ENCODE results near the gene RNU1-2. TPM values are rescaled to one million over a fixed set of nuclear protein-coding genes. Genes with fewer than 3 reads are reported as not detected.
"Not testable (repeated sequence)": the region's sequence is repeated elsewhere in the genome, so short reads cannot be mapped to it uniquely, and the experiment has no call there.

RNU1-2 gene
- total RNA-seq, 4 donors from 2014 or later = under 0.01 TPM

DNA sequence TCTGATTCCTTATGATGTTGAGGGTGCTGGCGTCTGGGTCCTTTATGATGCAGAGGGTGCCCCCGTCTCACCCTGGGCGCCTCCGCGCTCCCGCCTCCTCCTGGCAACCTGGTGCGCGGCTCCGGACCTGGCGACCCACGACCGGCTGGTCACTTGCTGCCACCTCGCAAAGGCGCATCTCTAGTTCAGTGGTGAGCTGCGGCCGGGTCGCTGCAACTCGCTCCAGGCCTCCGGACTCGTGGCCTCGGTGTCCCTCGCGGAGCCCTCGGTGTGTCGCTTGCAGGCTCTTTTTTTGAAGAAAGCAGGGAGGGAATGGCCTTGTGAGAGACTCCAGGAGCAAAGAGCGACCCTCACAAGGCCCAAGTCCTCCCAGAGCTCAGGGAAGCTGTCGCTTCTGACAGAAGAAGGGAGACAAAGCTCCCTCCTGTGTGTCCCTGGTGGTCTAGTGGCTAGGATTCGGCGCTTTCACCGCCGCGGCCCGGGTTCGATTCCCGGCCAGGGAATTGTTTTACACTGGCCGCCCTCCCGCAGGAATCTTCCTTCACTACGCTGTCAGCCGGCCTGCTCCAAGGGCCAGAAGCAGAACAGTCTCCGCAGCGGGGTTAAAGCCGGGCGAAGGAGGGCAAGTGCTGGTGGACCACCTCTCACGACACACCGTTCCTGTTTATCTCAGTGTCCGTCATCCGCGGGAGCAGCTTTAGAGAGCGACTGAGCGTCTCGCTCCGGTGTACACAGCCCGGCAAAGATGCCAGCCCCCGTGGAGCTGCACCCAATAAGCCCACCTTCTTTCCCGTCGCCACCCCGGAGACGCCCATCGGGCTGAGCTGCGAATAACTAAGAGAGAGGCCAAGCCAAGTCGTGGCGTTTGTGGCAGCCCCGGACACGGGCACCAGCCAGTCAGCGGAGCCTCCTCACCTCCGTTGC, 23.4 kb upstream of the RNU1-2 start:
- peak in 1 of 2 donors; percentile 35 for DNase-seq
- 13 to 27% methylated on average over 37 to 56 of the region's 66 CpGs for WGBS, 2 donors
- H3K36me3 ChIP-seq; intact Hi-C loops (cut with DNase I); H3K4me3 ChIP-seq (replicated peaks in 1 of 3); H3K9me3 ChIP-seq; H3K4me1 ChIP-seq; H3K27ac ChIP-seq; H3K27me3 ChIP-seq: not testable (repeated sequence)

DNA sequence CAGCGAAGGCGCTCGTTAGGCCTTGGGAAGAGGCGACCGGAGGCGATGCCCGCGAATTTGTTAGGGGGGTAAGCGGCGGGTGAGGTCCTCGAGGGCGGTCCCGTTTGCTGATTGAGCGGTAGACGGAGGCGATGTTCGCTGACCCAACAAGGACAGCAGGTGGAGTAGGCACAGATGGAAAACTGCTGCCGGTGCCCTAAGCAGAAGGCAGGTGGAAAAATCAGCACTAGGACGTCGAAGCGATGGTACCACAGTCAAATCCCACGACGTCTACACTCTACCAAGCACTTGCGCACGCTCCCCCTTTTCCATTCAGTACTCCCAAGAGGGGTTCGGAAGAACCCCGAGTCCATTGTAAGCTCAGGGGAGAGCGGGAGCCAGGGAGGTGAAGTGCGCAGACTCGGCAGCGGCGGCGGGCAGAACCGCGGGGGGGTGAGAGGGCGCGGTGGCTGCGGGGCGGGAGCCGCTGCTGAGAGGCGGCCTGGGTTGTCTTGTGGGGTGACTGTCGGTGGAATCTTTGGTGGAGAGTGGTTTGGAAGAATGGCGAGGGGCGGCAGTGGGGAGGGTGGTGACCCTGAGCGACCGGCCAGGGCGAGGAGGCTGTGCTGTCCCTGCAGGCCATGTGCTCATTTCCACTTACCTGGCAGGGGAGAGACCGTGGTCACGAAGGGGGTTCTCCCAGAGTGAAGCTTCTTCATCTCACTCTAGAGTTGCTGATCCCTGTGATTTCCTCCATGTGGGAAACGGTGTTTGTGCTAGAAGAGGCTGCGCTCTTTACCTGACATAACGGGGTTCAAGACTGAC, 22.5 kb upstream of the RNU1-2 start:
- H3K27me3 ChIP-seq; H3K4me3 ChIP-seq (replicated peaks in 1 of 3); H3K27ac ChIP-seq; H3K9me3 ChIP-seq; intact Hi-C loops (cut with DNase I); H3K36me3 ChIP-seq; H3K4me1 ChIP-seq: not testable (repeated sequence)
- 8 to 9% methylated on average over 33 to 44 of the region's 52 CpGs for WGBS, 2 donors
- DNase-seq = peak; percentile 59 to 69

- H3K27ac ChIP-seq; H3K4me3 ChIP-seq (replicated peaks in 1 of 3); H3K36me3 ChIP-seq; DNase-seq; H3K27me3 ChIP-seq; H3K9me3 ChIP-seq; intact Hi-C loops (cut with DNase I); H3K4me1 ChIP-seq: not testable (repeated sequence)
- 30 to 35% methylated on average over 29 to 30 of the region's 35 CpGs for WGBS, 2 donors
Measured at GRCh38 chr1:16874968-16875765, 20.6 kb upstream of the RNU1-2 start.

DNA sequence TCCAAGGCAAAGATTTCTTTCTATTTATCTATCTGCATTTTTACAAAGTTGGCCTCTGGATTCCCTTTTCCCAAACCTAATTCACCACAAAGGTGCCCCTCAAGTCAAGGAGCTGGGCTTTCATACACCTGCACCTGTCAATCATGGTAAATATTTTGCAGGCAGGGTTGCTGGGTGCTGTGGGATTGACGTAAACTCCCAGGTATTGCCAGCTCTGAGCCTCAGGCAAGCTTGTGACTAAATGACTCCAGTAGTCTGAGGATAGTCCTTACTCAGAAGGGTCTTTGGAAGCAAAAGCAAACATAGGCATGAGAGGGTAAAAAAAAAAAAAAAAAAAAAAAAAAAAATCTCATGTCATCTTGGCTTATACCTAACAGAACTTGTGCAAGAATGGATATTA, 14.0 kb upstream of the RNU1-2 start:
- intact Hi-C loops (cut with DNase I); H3K4me3 ChIP-seq (replicated peaks in 1 of 3); H3K27ac ChIP-seq; DNase-seq; H3K27me3 ChIP-seq; H3K4me1 ChIP-seq; H3K9me3 ChIP-seq; H3K36me3 ChIP-seq: not testable (repeated sequence)
- 96 to 97% methylated on average over 1 of the region's 1 CpG for WGBS, 2 donors

- DNase-seq = no peak
- no peaks in the 10 kb centered on the region for H3K27me3 ChIP-seq
- H3K36me3 ChIP-seq = no peaks in the 10 kb centered on the region
- TF ChIP-seq, protein P1, sequence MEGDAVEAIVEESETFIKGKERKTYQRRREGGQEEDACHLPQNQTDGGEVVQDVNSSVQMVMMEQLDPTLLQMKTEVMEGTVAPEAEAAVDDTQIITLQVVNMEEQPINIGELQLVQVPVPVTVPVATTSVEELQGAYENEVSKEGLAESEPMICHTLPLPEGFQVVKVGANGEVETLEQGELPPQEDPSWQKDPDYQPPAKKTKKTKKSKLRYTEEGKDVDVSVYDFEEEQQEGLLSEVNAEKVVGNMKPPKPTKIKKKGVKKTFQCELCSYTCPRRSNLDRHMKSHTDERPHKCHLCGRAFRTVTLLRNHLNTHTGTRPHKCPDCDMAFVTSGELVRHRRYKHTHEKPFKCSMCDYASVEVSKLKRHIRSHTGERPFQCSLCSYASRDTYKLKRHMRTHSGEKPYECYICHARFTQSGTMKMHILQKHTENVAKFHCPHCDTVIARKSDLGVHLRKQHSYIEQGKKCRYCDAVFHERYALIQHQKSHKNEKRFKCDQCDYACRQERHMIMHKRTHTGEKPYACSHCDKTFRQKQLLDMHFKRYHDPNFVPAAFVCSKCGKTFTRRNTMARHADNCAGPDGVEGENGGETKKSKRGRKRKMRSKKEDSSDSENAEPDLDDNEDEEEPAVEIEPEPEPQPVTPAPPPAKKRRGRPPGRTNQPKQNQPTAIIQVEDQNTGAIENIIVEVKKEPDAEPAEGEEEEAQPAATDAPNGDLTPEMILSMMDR (IDR thresholded peaks at IDR 0.05) = no peak
- no peak for TF ChIP-seq POLR2A (IDR thresholded peaks at IDR 0.05)
- 64 to 69% methylated on average over 4 of the region's 4 CpGs for WGBS, 2 donors
- no peaks in the 10 kb centered on the region for H3K9me3 ChIP-seq
- H3K27ac ChIP-seq = no peak overlapping the region
- intact Hi-C loops (cut with DNase I) = no loop called here
- H3K4me3 ChIP-seq (replicated peaks in 1 of 3) = no peak overlapping the region
- no peaks in the 10 kb centered on the region for H3K4me1 ChIP-seq
Measured at GRCh38 chr1:16882986-16883385, 12.8 kb upstream of the RNU1-2 start.

- H3K4me1 ChIP-seq; H3K9me3 ChIP-seq; intact Hi-C loops (cut with DNase I); DNase-seq; H3K36me3 ChIP-seq; H3K4me3 ChIP-seq (replicated peaks in 1 of 3); H3K27me3 ChIP-seq; H3K27ac ChIP-seq: not testable (repeated sequence)
- WGBS, 2 donors = 83 to 87% methylated on average over 5 of the region's 5 CpGs
Measured at GRCh38 chr1:16884487-16884886, 11.3 kb upstream of the RNU1-2 start.

DNA sequence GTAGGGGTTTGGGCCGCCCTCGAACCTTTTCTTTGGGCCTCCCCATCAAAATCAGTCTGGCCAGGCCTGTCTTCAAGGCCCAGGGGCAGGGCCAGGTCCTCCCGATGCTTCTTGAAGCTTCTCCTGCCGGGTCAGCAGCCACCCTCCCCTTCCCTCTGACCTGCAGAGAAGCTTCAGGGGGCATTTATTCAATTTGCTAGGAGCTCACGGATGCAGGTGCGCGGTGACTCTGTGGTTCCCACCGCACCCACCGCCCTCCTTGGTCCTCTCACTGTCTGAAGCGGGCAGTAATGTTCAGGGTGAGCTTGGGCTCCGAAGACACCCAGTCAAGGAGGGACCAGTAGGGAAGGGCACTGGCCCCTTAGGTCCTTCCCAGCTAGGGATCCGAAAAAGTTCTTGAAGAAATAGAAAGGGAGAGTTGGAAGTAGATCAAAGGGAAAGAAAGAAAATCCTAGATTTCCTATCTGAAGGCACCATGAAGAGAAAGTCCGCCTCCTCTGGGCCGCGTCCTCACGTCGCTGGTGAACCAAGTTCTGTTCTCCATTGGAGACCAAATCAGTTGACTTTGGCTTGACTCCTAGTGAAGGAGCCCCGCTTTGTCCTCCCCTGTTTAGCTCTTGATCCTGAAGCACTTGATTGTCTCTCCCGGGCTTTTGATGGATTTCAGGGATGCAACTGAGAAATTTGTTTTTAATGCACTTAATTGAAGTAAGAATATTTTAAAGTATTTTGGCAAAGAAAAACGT, 8.7 kb upstream of the RNU1-2 start:
- Histone ChIP-seq H3K4me1 (peaks cover 0 to 5% of the 10 kb centered on the region in 2 donors), H3K36me3 (no peaks in the 10 kb centered on the region), H3K27ac (no peak overlapping the region), H3K27me3 (no peaks in the 10 kb centered on the region), H3K9me3 (no peaks in the 10 kb centered on the region), H3K4me3 (replicated peaks in 1 of 3) (no peak overlapping the region)
- DNase-seq = no peak
- no peak for TF ChIP-seq POLR2A (IDR thresholded peaks at IDR 0.05)
- TF ChIP-seq, protein P1 (IDR thresholded peaks at IDR 0.05) = no peak
- intact Hi-C loops (cut with DNase I) = no loop called here
- WGBS, 2 donors = 94 to 95% methylated on average over 20 of the region's 20 CpGs
